CD4-positive, alpha-beta T cell (primary cell): ENCODE data around the gene DAAM1. TPM values are rescaled to one million over a fixed set of nuclear protein-coding genes. Genes with fewer than 3 reads are reported as not detected.

Source experiments
- ATAC-seq: fragments of 200-7000 bp; cut with Tn5 transposase; one replicate; pipeline ENCODE4 v1.10.0; 2022; ENCODE audit warnings: mild to moderate bottlenecking; ENCODE audit not compliant: poor library complexity
- CTCF ChIA-PET: fragments of 350-600 bp; sonication (Branson Sonifier 250); formaldehyde crosslinking; loops from one replicate; lab custom pipeline; 2021; ENCODE audit warnings: antibody characterized with exemption, inconsistent platforms; lab: Charles Lee
- POLR2A ChIA-PET: fragments of 350-600 bp; sonication (Branson Sonifier 250); formaldehyde crosslinking; loops from one replicate; lab custom pipeline; 2021; ENCODE audit warnings: antibody characterized with exemption, inconsistent platforms; lab: Charles Lee
- DNase-seq, 14 experiments: peaks; one replicate each; pipeline ENCODE4 v3.0.0-alpha.2; 2013 to 2020; ENCODE audit warnings: mixed read lengths in 2 of 14
- H3K27ac ChIP-seq, 2 donors: one replicate each; pipeline versions ENCODE4 v1.5.1 to v1.7.0; 2013; ENCODE audit warnings: low read length in 2 of 2, low read depth in 1 of 2, mild to moderate bottlenecking in 1 of 2
- H3K27me3 ChIP-seq, 2 experiments: 1 replicate in 1 of 2; 2 replicates in 1 of 2; pipeline versions ENCODE4 v1.6.1 to v1.7.0; 2013; ENCODE audit warnings: low read length in 2 of 2, control low read depth in 1 of 2, mild to moderate bottlenecking in 1 of 2, moderate library complexity in 1 of 2; ENCODE audit not compliant: insufficient read depth in 2 of 2, control insufficient read depth in 1 of 2
- H3K36me3 ChIP-seq: one replicate; pipeline ENCODE4 v1.6.1; 2013; ENCODE audit warnings: low read length, control low read depth; ENCODE audit not compliant: insufficient read depth
- H3K4me1 ChIP-seq: one replicate; pipeline ENCODE4 v1.6.1; 2013; ENCODE audit warnings: low read length, control low read depth; ENCODE audit not compliant: insufficient read depth
- H3K4me3 ChIP-seq: one replicate; pipeline ENCODE4 v1.5.1; 2013; ENCODE audit warnings: mild to moderate bottlenecking, low read length, moderate library complexity
- H3K9me3 ChIP-seq, 2 experiments: 1 replicate in 1 of 2; 2 replicates in 1 of 2; pipeline versions ENCODE4 v1.6.1 to v1.7.0; 2013; ENCODE audit warnings: low read length in 2 of 2, mild to moderate bottlenecking in 2 of 2, control low read depth in 1 of 2, moderate library complexity in 1 of 2; ENCODE audit not compliant: control insufficient read depth in 1 of 2, insufficient read depth in 1 of 2
- H3K27ac Mint-ChIP-seq: one replicate; pipeline ENCODE4 v1.8.0; 2020; ENCODE audit warnings: mixed read lengths
- H3K27me3 Mint-ChIP-seq: one replicate; pipeline ENCODE4 v1.8.0; 2021; ENCODE audit warnings: mixed read lengths
- H3K36me3 Mint-ChIP-seq: one replicate; pipeline ENCODE4 v1.8.0; 2021; ENCODE audit warnings: low read depth, mixed read lengths
- H3K4me1 Mint-ChIP-seq: one replicate; pipeline ENCODE4 v1.8.0; 2021; ENCODE audit warnings: low read depth, mixed read lengths
- H3K4me3 Mint-ChIP-seq: one replicate; pipeline ENCODE4 v1.8.0; 2020; ENCODE audit warnings: mild to moderate bottlenecking, mixed read lengths
- H3K9me3 Mint-ChIP-seq: one replicate; pipeline ENCODE4 v1.8.0; 2020; ENCODE audit warnings: mixed read lengths
- CTCF ChIP-seq: fragments of 200-600 bp; IDR thresholded peaks from one replicate; pipeline ENCODE4 v1.8.0; 2022; ENCODE audit warnings: antibody characterized with exemption, mild to moderate bottlenecking
- intact Hi-C, 2 experiments: fragments of 100-400 bp; cut with DNase I in 1 of 2; cut with micrococcal nuclease in 1 of 2; formaldehyde crosslinking; loops; one replicate each; pipeline versions ENCODE4 v1.15.1 to v1.9.0; 2023 to 2025; cut with DNase I, micrococcal nuclease
- total RNA-seq, 174 experiments: library from RNA in 2 of 174; stranded (reverse) in 2 of 174; gene quantifications; one replicate each; pipeline ENCODE4 v1.2.3 and lab custom pipeline; 2021 to 2026

DAAM1 gene
- total RNA-seq, 2 experiments from 2014 or later, result 7.4 to 8.8 TPM

GRCh38 chr14:59363531-59364226, 175.2 kb downstream of the DAAM1 start:
- Histone ChIP-seq H3K4me3 (no peak overlapping the region), H3K27ac (no peak overlapping the region), H3K4me1 (no peaks in the 10 kb centered on the region), H3K27me3 (no peaks in the 10 kb centered on the region), H3K9me3 (no peaks in the 10 kb centered on the region), H3K36me3 (peaks cover 16% of the 10 kb centered on the region)
- POLR2A ChIA-PET, result interaction anchor here (0.9 kb wide), 1 partner anchor 24 kb away, joined by 4 read pairs; no protein-coding TSS in a partner anchor
- intact Hi-C loops, result no loop called here
- CTCF ChIA-PET, result no interaction called here
- no peak overlapping the region for H3K4me3 Mint-ChIP-seq
- H3K27me3 Mint-ChIP-seq, result no peaks in the 10 kb centered on the region
- no peak for DNase-seq
- TF ChIP-seq CTCF, result no peak
- no peak for ATAC-seq
- no peaks in the 10 kb centered on the region for H3K4me1 Mint-ChIP-seq
- peaks cover 69% of the 10 kb centered on the region for H3K36me3 Mint-ChIP-seq
- no peak overlapping the region for H3K27ac Mint-ChIP-seq
- no peaks in the 10 kb centered on the region for H3K9me3 Mint-ChIP-seq

GRCh38 chr14:59370158-59370742, 181.8 kb downstream of the DAAM1 start:
- H3K27ac ChIP-seq, result no peak overlapping the region
- H3K36me3 Mint-ChIP-seq, result peaks cover 27% of the 10 kb centered on the region
- no peaks in the 10 kb centered on the region for H3K27me3 Mint-ChIP-seq
- H3K36me3 ChIP-seq, result peaks cover 6% of the 10 kb centered on the region
- POLR2A ChIA-PET, result no interaction called here
- no peak overlapping the region for H3K4me3 ChIP-seq
- no peak for TF ChIP-seq CTCF
- CTCF ChIA-PET, result interaction anchor here (0.7 kb wide), 1 partner anchor 336 kb away, joined by 3 read pairs; no protein-coding TSS in a partner anchor
- DNase-seq, result no peak
- no peaks in the 10 kb centered on the region for H3K4me1 ChIP-seq
- no peak overlapping the region for H3K27ac Mint-ChIP-seq
- no peaks in the 10 kb centered on the region for H3K4me1 Mint-ChIP-seq
- H3K27me3 ChIP-seq, result no peaks in the 10 kb centered on the region
- H3K9me3 Mint-ChIP-seq, result no peaks in the 10 kb centered on the region
- ATAC-seq, result no peak
- H3K4me3 Mint-ChIP-seq, result no peak overlapping the region
- intact Hi-C loops, result no loop called here
- no peaks in the 10 kb centered on the region for H3K9me3 ChIP-seq

GRCh38 chr14:59371771-59372170, 183.3 kb downstream of the DAAM1 start:
- no peak for ATAC-seq
- DNase-seq, result no peak
- Histone ChIP-seq H3K27ac (no peak overlapping the region), H3K9me3 (no peaks in the 10 kb centered on the region), H3K27me3 (no peaks in the 10 kb centered on the region), H3K4me1 (no peaks in the 10 kb centered on the region), H3K36me3 (peaks cover 6% of the 10 kb centered on the region), H3K4me3 (no peak overlapping the region)
- POLR2A ChIA-PET, result no interaction called here
- Mint-ChIP-seq H3K9me3 (no peaks in the 10 kb centered on the region), H3K4me3 (no peak overlapping the region), H3K4me1 (no peaks in the 10 kb centered on the region), H3K27ac (no peak overlapping the region), H3K36me3 (peaks cover 20% of the 10 kb centered on the region), H3K27me3 (no peaks in the 10 kb centered on the region)
- no peak for TF ChIP-seq CTCF
- CTCF ChIA-PET, result no interaction called here
- intact Hi-C loops, result no loop called here
